T-cell (primary cell): Measurements from ENCODE around the gene CPZ. TPM values are rescaled to one million over a fixed set of nuclear protein-coding genes. Genes with fewer than 3 reads are reported as not detected.

ENCODE experiments used
- total RNA-seq, 35 experiments: library from RNA in 6 of 35; stranded (reverse) in 6 of 35; fragments of 120-200 nt in 1 of 35; gene quantifications; one replicate each; pipeline versions ENCODE4 v1.2.1 to v1.2.4 and lab custom pipeline; 2013 to 2026

Gene CPZ
- total RNA-seq, 5 donors from 2014 or later (not counting 1 experiment from before 2014, with no cell fraction given), result 0.18 to 0.32 TPM; not detected in 3

Other genes with a start within 250 kb of the CPZ start
- gene ACOX3, start 152.0 kb upstream of the CPZ start, total RNA-seq, result 10 to 100 TPM in 4 of 5 donors, 1 to 10 TPM in 1; 9.4 to 20.7 (median 15.8) TPM
- gene TRMT44, start 152.0 kb upstream of the CPZ start, total RNA-seq, result 10 to 100 TPM; 25.6 to 40.9 (median 35.3) TPM
- gene GPR78, start 12.4 kb upstream of the CPZ start, total RNA-seq, result not detected